NCI-H1930 (cell line): ENCODE data around the gene TMEM183A.

ENCODE experiments used
- DNase-seq, 2 experiments: peaks; one replicate each; lab custom pipeline; 2025; lab: John Stamatoyannopoulos, UW

The TMEM183A gene

GRCh38 chr1:203046984-203047630 is 39.9 kb downstream of the TMEM183A start:
- no peak for DNase-seq

GRCh38 chr1:203048086-203048485 is 40.9 kb downstream of the TMEM183A start:
- no peak for DNase-seq

GRCh38 chr1:203048555-203049051 is 41.4 kb downstream of the TMEM183A start:
- DNase-seq = no peak

- no peak for DNase-seq
Observed at GRCh38 chr1:203049077-203049476, 41.9 kb downstream of the TMEM183A start.

GRCh38 chr1:203049576-203050180 is 42.5 kb downstream of the TMEM183A start:
- DNase-seq = no peak

- DNase-seq = no peak
Observed at GRCh38 chr1:203050826-203051225, 43.7 kb downstream of the TMEM183A start.

- no peak for DNase-seq
Observed at GRCh38 chr1:203051841-203052324, 44.7 kb downstream of the TMEM183A start.

GRCh38 chr1:203052601-203053000 is 45.4 kb downstream of the TMEM183A start:
- DNase-seq = no peak

- DNase-seq = no peak
Observed at GRCh38 chr1:203054184-203054583, 47.0 kb downstream of the TMEM183A start.

- no peak for DNase-seq
Observed at GRCh38 chr1:203054642-203055041, 47.5 kb downstream of the TMEM183A start.

- no peak for DNase-seq
Observed at GRCh38 chr1:203055161-203055799, 48.1 kb downstream of the TMEM183A start.

GRCh38 chr1:203056012-203056411 is 48.8 kb downstream of the TMEM183A start:
- DNase-seq = no peak

- no peak for DNase-seq
Observed at GRCh38 chr1:203056516-203056915, 49.3 kb downstream of the TMEM183A start.

- no peak for DNase-seq
Observed at GRCh38 chr1:203057911-203058675, 50.9 kb downstream of the TMEM183A start.

GRCh38 chr1:203058676-203058935 is 51.4 kb downstream of the TMEM183A start:
- DNase-seq = no peak

- no peak for DNase-seq
Observed at GRCh38 chr1:203059485-203059884, 52.3 kb downstream of the TMEM183A start.

- no peak for DNase-seq
Observed at GRCh38 chr1:203060115-203060514, 52.9 kb downstream of the TMEM183A start.

GRCh38 chr1:203063287-203063686 is 56.1 kb downstream of the TMEM183A start:
- DNase-seq = no peak

- DNase-seq = no peak
Observed at GRCh38 chr1:203065191-203065590, 58.0 kb downstream of the TMEM183A start.

- no peak for DNase-seq
Observed at GRCh38 chr1:203065986-203066385, 58.8 kb downstream of the TMEM183A start.

- no peak for DNase-seq
Observed at GRCh38 chr1:203066965-203067364, 59.8 kb downstream of the TMEM183A start.

GRCh38 chr1:203069030-203069747 is 62.0 kb downstream of the TMEM183A start:
- DNase-seq = no peak
